Endometrial microvascular endothelial cells (primary cell): ENCODE data around the gene TCEAL1. TPM values are rescaled to one million over a fixed set of nuclear protein-coding genes. Genes with fewer than 3 reads are reported as not detected.

Experiments used
- in situ Hi-C: cut with HindIII; loops from 2 replicates; pipeline ENCODE4 v1.10.0; 2017; ENCODE audit warnings: low sequenced_read_pairs, low pct_unique_long_range_greater_than_20kb; ENCODE audit errors: inconsistent ontology term
- total RNA-seq: library from RNA; depleted of rRNA; stranded (reverse); fragments of >200 nt; gene quantifications from one replicate; pipeline ENCODE4 v1.2.3, GENCODE V29; 2015; ENCODE audit errors: inconsistent ontology term

The TCEAL1 gene
- total RNA-seq, 1 donor from 2014 or later = 36.1 TPM

- in situ Hi-C loops = no loop called here
Observed at GRCh38 chrX:103666202-103667107, 37.7 kb downstream of the TCEAL1 start.

- in situ Hi-C loops = no loop called here
Observed at GRCh38 chrX:103669745-103670144, 41.0 kb downstream of the TCEAL1 start.

- in situ Hi-C loops = no loop called here
Observed at GRCh38 chrX:103674531-103675454, 46.0 kb downstream of the TCEAL1 start.

- in situ Hi-C loops = no loop called here
Observed at GRCh38 chrX:103678199-103678993, 49.6 kb downstream of the TCEAL1 start.

Other genes starting within 250 kb of the TCEAL1 start
- not detected for gene RAB40A, start 109.5 kb upstream of the TCEAL1 start, total RNA-seq
- 25.8 TPM for gene TCEAL4, start 43.5 kb upstream of the TCEAL1 start, total RNA-seq
- gene TCEAL3, start 21.0 kb upstream of the TCEAL1 start, total RNA-seq = 13.9 TPM
- gene MORF4L2, start 57.7 kb downstream of the TCEAL1 start, total RNA-seq = 385 TPM
- not detected for gene TMEM31, start 81.9 kb downstream of the TCEAL1 start, total RNA-seq
- gene PLP1, start 147.9 kb downstream of the TCEAL1 start, total RNA-seq = not detected
- 0.46 TPM for gene RAB9B, start 203.3 kb downstream of the TCEAL1 start, total RNA-seq